GM21825 (cell line): Measurements from ENCODE around the gene PCNX3.
A peak's percentile ranks its signal among the peaks of the same experiment; 100 is the strongest.

Source experiments
- ATAC-seq: cut with Tn5 transposase; IDR thresholded peaks from one replicate; pipeline ENCODE4 v1.9.1; 2021; ENCODE audit warnings: mild to moderate bottlenecking, moderate library complexity; ENCODE audit not compliant: unreplicated experiment

Gene PCNX3

GRCh38 chr11:65615229-65615949 lies at the start of gene PCNX3:
TSS of gene PCNX3 (plus strand) at chr11:65615776. CDS start at chr11:65616312, 536 bp downstream.
- ATAC-seq, result peak; percentile 66

GRCh38 chr11:65569164-65569972 lies 46.2 kb upstream of the PCNX3 start:
- ATAC-seq, result peak; percentile 4

- peak; percentile 57 for ATAC-seq
Observed at GRCh38 chr11:65569973-65570918, 45.3 kb upstream of the PCNX3 start, which contains the start of gene ZNRD2. TSS of gene ZNRD2 (plus strand) at chr11:65570477. CDS start at chr11:65570492, 15 bp downstream.

- ATAC-seq, result no peak
Observed at GRCh38 chr11:65571420-65571819, 44.2 kb upstream of the PCNX3 start.

GRCh38 chr11:65571940-65572339 lies 43.6 kb upstream of the PCNX3 start:
- ATAC-seq, result no peak

GRCh38 chr11:65572356-65573051 lies 43.1 kb upstream of the PCNX3 start, which contains the start of gene FAM89B:
TSS of gene FAM89B (plus strand) at chr11:65572538. CDS start at chr11:65572670, 132 bp downstream.
- ATAC-seq, result no peak

GRCh38 chr11:65573391-65574079 lies 42.0 kb upstream of the PCNX3 start:
- ATAC-seq, result no peak

GRCh38 chr11:65574109-65574810 lies 41.3 kb upstream of the PCNX3 start:
- peak; percentile 31 for ATAC-seq

GRCh38 chr11:65574811-65575567 lies 40.6 kb upstream of the PCNX3 start:
- ATAC-seq, result no peak

- no peak for ATAC-seq
Observed at GRCh38 chr11:65575568-65576231, 39.9 kb upstream of the PCNX3 start, which contains the start of gene EHBP1L1. TSS of gene EHBP1L1 (plus strand) at chr11:65576053. CDS start at chr11:65576303, 250 bp downstream.

- ATAC-seq, result no peak
Observed at GRCh38 chr11:65576232-65576866, 39.2 kb upstream of the PCNX3 start.

- ATAC-seq, result no peak
Observed at GRCh38 chr11:65576867-65577755, 38.5 kb upstream of the PCNX3 start.

GRCh38 chr11:65577756-65578109 lies 37.8 kb upstream of the PCNX3 start:
- ATAC-seq, result no peak

- ATAC-seq, result no peak
Observed at GRCh38 chr11:65578134-65578533, 37.4 kb upstream of the PCNX3 start.

GRCh38 chr11:65578667-65579066 lies 36.9 kb upstream of the PCNX3 start:
- no peak for ATAC-seq

- ATAC-seq, result no peak
Observed at GRCh38 chr11:65579291-65579690, 36.3 kb upstream of the PCNX3 start.
